Skeletal muscle tissue (tissue), 4 donors: Measurements from ENCODE around the gene CHCHD2. TPM values are rescaled to one million over a fixed set of nuclear protein-coding genes. Genes with fewer than 3 reads are reported as not detected.
"Not testable (repeated sequence)": the region's sequence is repeated elsewhere in the genome, so short reads cannot be mapped to it uniquely, and the experiment has no call there.

Experiments used
- H3K27ac ChIP-seq: one replicate; pipeline ENCODE4 v1.7.0; 2013; ENCODE audit warnings: mild to moderate bottlenecking, low read depth, low read length, inconsistent platforms
- H3K27me3 ChIP-seq, 3 donors: one replicate each; pipeline ENCODE4 v1.7.0; 2013; ENCODE audit warnings: low read length in 3 of 3; ENCODE audit not compliant: control insufficient read depth in 3 of 3, insufficient read depth in 3 of 3
- H3K36me3 ChIP-seq, 3 donors: one replicate each; pipeline ENCODE4 v1.7.0; 2013; ENCODE audit warnings: low read length in 3 of 3; ENCODE audit not compliant: control insufficient read depth in 3 of 3, insufficient read depth in 3 of 3
- H3K4me1 ChIP-seq, 3 donors: one replicate each; pipeline ENCODE4 v1.7.0; 2013; ENCODE audit warnings: low read length in 3 of 3, mild to moderate bottlenecking in 3 of 3; ENCODE audit not compliant: control insufficient read depth in 3 of 3, insufficient read depth in 3 of 3
- H3K4me3 ChIP-seq, 3 donors: one replicate each; pipeline ENCODE4 v1.7.0; 2013; ENCODE audit warnings: low read length in 3 of 3
- H3K9ac ChIP-seq, 3 donors: one replicate each; pipeline ENCODE4 v1.7.0; 2013; ENCODE audit warnings: low read length in 3 of 3, mild to moderate bottlenecking in 3 of 3, moderate library complexity in 2 of 3, low read depth in 1 of 3
- H3K9me3 ChIP-seq, 3 donors: one replicate each; pipeline ENCODE4 v1.7.0; 2013; ENCODE audit warnings: low read length in 3 of 3; ENCODE audit not compliant: control insufficient read depth in 3 of 3
- total RNA-seq: library from RNA; depleted of rRNA; stranded (reverse); fragments of >200 nt; gene quantifications from one replicate; pipeline ENCODE4 v1.2.3, GENCODE V29; 2014
- donor health status: Osteomylitis.

The CHCHD2 gene
- total RNA-seq, 1 donor from 2014 or later, result 221 TPM

DNA sequence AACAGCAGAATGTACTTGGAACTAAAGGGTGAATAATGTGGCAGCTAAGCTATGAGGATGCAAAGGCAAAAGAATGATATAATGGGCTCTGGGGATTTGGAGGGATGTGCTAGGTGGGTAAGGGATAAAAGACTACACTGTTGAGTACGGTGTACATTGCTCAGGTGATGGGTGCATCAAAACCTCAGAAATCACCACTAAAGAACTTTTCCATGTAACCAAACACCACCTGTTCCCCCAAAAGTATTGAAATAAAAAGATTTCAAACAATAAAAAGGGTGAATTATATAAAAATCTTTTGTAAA, 1.6 kb upstream of the CHCHD2 start:
- H3K9ac ChIP-seq, result no peak overlapping the region
- H3K27me3 ChIP-seq, result no peaks in the 10 kb centered on the region
- no peak overlapping the region for H3K4me3 ChIP-seq
- no peak overlapping the region for H3K27ac ChIP-seq
- H3K4me1 ChIP-seq, result peaks cover 10 to 15% (median 11%) of the 10 kb centered on the region in 3 donors
- H3K9me3 ChIP-seq, result no peaks in the 10 kb centered on the region
- peaks cover 5 to 12% (median 9%) of the 10 kb centered on the region in 3 donors for H3K36me3 ChIP-seq

DNA sequence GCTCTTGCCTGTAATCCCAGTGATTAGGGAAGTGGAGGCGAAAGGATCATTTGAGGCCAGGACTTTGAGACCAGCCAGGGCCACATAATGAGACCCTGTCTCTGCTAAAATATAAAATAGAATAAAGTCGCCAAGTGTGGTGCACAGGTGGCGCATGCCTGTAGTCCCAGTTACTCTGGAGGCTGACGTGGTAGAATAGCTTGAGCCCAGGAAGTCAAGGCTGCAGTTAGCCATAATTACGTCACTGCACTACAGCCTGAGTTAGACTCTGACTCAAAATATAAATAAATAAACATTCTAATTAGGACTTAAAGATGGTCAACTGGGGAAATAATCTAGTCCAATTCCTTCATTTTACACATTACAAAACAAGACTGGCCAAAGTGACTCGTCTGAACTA, 768 bp downstream of the CHCHD2 start:
- H3K9ac ChIP-seq, result peak overlapping the region; percentile 95 to 98 (median 98)
- peak overlapping the region; percentile 82 to 99 (median 99) for H3K4me3 ChIP-seq
- H3K9me3 ChIP-seq, result no peaks in the 10 kb centered on the region
- peak overlapping the region; percentile 96 for H3K27ac ChIP-seq
- H3K27me3 ChIP-seq, result no peaks in the 10 kb centered on the region
- H3K36me3 ChIP-seq, result peaks cover 23 to 34% (median 30%) of the 10 kb centered on the region in 3 donors
- peaks cover 10 to 15% (median 11%) of the 10 kb centered on the region in 3 donors for H3K4me1 ChIP-seq

DNA sequence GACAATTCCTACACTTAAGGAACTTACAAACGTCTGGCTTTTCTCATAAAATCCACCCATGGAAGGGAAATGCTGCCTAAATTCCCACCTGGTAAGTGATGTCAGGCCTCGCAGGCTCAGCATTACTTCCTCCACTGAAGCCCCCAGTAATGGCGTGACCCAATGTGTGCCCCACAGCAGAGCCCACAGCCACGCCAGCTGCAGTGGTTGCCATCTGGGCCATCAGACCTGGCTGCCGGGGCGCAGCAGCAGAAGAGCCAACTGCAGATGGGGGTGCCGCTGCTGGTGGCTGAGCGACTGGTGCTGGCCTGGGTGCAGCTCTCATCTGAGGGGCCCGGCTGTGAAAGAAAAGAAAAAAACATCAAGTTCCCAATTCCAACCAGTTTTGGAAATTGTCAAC, 2.1 kb downstream of the CHCHD2 start:
- H3K9me3 ChIP-seq, H3K27me3 ChIP-seq, H3K9ac ChIP-seq, H3K27ac ChIP-seq, H3K4me3 ChIP-seq: not testable (repeated sequence)
- Histone ChIP-seq H3K4me1 (peaks cover 10 to 15% (median 11%) of the 10 kb centered on the region in 3 donors), H3K36me3 (peaks cover 28 to 44% (median 42%) of the 10 kb centered on the region in 3 donors)

DNA sequence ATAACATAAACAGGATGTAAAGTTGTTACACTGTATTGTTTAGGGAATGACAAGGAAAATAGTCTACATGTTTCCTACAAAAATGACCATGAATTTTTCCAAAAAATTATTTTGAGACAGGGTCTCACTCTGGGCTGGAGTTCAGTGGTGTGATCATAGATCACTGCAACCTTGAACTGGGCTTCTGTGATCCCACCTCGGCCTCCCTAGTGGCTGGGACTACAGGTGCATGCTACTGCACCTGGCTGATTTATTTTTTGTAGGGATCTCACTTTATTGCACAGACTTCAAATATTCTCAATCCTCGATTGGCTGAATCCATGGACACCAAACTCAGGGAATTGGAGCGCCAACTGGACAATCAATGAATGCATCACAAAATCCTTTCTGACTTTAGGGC, 6.6 kb downstream of the CHCHD2 start:
- Histone ChIP-seq H3K9ac (no peak overlapping the region), H3K4me3 (no peak overlapping the region), H3K9me3 (no peaks in the 10 kb centered on the region), H3K36me3 (peaks cover 28 to 44% (median 42%) of the 10 kb centered on the region in 3 donors), H3K4me1 (peaks cover 0 to 5% (median 4%) of the 10 kb centered on the region in 3 donors), H3K27me3 (no peaks in the 10 kb centered on the region), H3K27ac (no peak overlapping the region)

DNA sequence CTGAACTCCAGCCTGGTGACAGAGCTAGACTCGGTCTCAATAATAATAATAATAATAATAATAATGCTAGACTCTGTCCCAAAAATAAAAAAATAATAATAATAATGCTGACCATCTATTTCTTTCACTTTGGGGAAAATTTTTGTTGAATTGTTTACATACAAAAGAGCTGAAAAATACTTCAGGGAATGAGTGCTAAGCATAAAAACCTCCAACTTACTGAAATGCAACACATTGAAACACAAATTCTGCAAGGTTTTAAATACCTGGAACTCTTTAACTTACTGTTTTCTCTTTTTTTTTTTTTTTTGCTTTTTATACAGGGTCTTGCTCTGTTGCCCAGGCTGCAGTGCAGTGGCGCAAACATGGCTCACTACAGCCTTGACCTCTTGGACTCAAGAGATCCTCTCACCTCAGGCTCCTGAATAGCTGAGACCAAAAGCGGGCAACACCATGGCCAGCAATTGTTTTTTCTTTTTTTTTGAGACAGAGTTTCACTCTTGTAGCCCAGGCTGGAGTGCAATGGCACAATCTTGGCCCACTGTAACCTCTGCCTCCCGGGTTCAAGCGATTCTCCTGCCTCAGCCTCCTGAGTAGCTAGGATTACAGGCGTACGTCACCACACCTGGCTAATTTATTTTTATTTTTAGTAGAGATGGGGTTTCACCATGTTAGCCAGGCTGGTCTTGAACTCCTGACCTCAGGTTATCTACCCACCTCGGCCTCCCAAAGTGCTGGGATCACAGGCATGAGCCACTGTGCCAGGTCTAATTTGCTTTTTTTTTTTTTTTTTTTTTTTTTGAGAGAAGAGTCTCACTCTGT, 7.9 kb downstream of the CHCHD2 start:
- not testable (repeated sequence) for H3K9ac ChIP-seq, H3K4me1 ChIP-seq, H3K27ac ChIP-seq, H3K9me3 ChIP-seq, H3K4me3 ChIP-seq, H3K27me3 ChIP-seq
- H3K36me3 ChIP-seq, result peaks cover 25 to 36% (median 35%) of the 10 kb centered on the region in 3 donors

DNA sequence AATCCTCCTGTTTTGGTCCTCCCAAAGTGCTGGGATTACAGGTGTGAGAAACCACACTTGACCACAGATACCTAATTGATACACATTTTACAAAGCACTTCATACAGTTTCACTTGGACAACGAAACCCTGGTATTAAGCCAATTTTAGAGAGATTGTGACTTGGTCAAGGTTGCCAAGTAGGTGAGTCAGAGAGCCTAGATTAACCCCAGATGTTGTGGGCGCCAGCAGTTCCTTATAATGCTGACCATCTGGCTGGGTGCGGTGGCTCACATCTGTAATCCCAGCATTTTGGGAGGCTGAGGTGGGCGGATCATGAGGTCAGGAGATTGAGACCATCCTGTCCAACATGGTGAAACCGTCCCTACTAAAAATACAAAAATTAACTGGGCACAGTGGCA, 8.6 kb downstream of the CHCHD2 start:
- Histone ChIP-seq H3K4me1 (peaks cover 5 to 9% (median 6%) of the 10 kb centered on the region in 3 donors), H3K9ac (no peak overlapping the region), H3K27ac (no peak overlapping the region), H3K4me3 (no peak overlapping the region), H3K27me3 (no peaks in the 10 kb centered on the region), H3K9me3 (no peaks in the 10 kb centered on the region), H3K36me3 (peaks cover 21 to 31% (median 30%) of the 10 kb centered on the region in 3 donors)

DNA sequence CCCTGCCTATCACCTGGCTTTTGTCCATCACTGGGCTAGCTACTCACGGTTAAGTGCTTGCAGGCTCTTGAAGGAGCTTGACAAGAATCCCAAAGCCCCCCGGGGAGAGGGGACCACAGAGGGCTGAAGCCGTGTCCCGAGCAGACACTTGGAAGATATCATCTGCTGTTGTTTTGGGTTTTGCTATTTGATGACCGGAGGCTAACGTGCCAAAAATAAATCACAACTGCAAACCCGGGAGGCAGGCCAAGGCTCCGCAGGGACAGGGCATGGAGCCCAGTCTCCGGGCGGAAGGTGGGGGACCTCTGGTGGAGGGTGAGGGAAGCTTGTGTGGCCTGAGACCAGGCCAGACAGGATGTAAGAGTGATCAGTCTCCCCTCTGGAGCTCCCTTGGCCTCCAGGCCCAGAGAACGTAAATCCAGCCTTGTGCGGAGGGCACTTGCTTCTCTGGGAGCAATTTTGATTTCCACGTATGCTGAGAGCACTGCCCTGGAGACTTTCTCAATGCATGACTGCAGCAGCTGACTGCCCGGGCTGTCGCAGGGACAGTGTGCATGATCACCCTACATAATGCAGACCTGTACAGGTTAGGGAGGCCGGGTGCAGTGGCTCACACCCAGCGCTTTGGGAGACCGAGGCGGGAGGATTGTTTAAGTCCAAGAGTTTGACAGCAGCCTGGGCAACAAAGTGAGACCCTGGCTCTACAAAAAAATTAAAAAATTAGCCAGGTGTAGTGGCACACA, 13.3 kb downstream of the CHCHD2 start, which contains the start of gene PHKG1:
TSS of gene PHKG1 (minus strand) at position 164 of the 743 bp plus-strand sequence. CDS start 4,011 bp downstream, outside the sequence.
- Histone ChIP-seq H3K9me3 (no peaks in the 10 kb centered on the region), H3K27ac (peak within 1 kb of the TSS; percentile 91), H3K27me3 (no peaks in the 10 kb centered on the region), H3K4me1 (peaks cover 29 to 47% (median 38%) of the 10 kb centered on the region in 3 donors), H3K9ac (peak within 1 kb of the TSS; percentile 69 to 90 (median 90)), H3K4me3 (peak within 1 kb of the TSS; percentile 63 to 89 (median 83)), H3K36me3 (peaks cover 10 to 21% (median 14%) of the 10 kb centered on the region in 3 donors)

DNA sequence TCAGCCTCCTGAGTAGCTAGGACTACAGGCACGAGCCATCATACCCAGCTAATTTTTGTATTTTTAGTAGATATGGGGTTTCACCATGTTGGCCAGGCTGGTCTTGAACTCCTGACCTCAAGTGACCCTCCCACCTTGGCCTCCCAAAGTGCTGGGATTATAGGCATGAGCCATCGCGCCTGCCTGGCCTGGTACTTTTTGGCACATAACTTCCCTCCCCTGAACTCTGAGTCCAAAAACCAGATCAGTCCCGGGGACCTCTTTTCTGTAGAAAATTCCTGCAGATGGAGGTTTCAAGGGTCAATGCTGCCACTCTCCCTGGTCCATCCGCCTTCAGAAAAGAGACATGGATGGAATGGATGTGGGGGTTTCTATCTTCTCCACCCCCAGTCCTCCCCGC, 13.9 kb downstream of the CHCHD2 start:
- peak overlapping the region; percentile 69 to 90 (median 90) for H3K9ac ChIP-seq
- H3K27me3 ChIP-seq, H3K9me3 ChIP-seq: not testable (repeated sequence)
- H3K27ac ChIP-seq, result peak overlapping the region; percentile 91
- H3K4me1 ChIP-seq, result peaks cover 32 to 52% (median 42%) of the 10 kb centered on the region in 3 donors
- H3K4me3 ChIP-seq, result peak overlapping the region; percentile 63 to 89 (median 83)
- peaks cover 15 to 27% (median 18%) of the 10 kb centered on the region in 3 donors for H3K36me3 ChIP-seq

DNA sequence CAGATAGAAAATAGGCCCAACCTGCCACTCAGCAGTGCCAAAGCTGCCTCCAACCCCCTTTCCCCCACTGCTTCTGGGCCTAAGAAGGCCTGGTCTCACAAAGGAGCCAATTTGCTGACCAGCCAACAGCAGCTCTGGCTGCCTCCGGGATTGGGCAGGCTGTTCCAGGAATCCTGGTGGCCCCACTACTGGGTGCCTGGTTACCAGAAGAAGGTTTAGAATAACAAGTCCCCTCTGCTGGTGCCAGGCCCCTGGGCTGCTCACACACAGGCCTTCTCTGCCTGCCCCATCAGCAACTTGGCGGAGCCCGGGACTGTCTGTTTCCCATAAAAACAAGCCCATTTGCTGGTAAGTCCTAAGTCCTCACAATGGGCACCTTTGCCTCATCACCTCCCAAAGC, 14.7 kb downstream of the CHCHD2 start:
- no peaks in the 10 kb centered on the region for H3K27me3 ChIP-seq
- H3K9me3 ChIP-seq, result no peaks in the 10 kb centered on the region
- H3K27ac ChIP-seq, result peak overlapping the region; percentile 91
- H3K36me3 ChIP-seq, result peaks cover 21 to 34% (median 24%) of the 10 kb centered on the region in 3 donors
- H3K4me1 ChIP-seq, result peaks cover 34 to 55% (median 44%) of the 10 kb centered on the region in 3 donors
- peak overlapping the region; percentile 63 to 89 (median 83) for H3K4me3 ChIP-seq
- peak overlapping the region; percentile 69 to 90 (median 90) for H3K9ac ChIP-seq

DNA sequence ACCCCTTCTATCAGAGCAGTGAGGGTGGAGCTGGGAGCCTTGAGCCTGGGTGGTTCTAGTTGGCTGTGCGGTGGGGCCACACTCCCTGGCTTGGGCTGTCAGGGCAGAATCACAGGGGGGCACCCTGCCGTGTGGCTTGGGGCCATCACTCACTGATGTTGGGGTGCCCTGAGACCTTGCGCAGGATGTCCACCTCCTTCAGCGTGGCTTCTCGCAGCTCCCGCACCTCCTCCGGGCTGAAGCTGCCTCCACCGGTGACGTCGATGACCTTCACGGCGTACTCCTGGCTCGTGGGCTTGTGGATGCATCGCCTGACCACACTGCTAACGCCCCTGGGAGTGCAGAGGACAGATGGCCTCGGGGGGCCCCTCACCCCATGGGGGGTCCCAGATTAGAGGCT, 18.8 kb downstream of the CHCHD2 start:
- Histone ChIP-seq H3K4me1 (peaks cover 54 to 83% (median 65%) of the 10 kb centered on the region in 3 donors), H3K27ac (no peak overlapping the region), H3K9ac (peak overlapping the region in 1 of 3 donors; percentile 45), H3K36me3 (peaks cover 34 to 45% (median 42%) of the 10 kb centered on the region in 3 donors), H3K27me3 (no peaks in the 10 kb centered on the region), H3K4me3 (no peak overlapping the region), H3K9me3 (no peaks in the 10 kb centered on the region)
